MCF 10A (cell line): ENCODE measurements around the gene MN1. TPM values are rescaled to one million over a fixed set of nuclear protein-coding genes. Genes with fewer than 3 reads are reported as not detected.

Experiments
- BruUV-seq: library from RNA; stranded (reverse); fragments of 400-500 nt; replicated peaks from 2 replicates; lab custom pipeline; 2021; lab: Mats Ljungman, UMichigan
- CTCF ChIA-PET: fragments of 300-600 bp; sonication (Branson Sonifier 250); formaldehyde crosslinking; extraction: SDS; loops from one replicate; lab custom pipeline; 2021; ENCODE audit warnings: antibody characterized with exemption, inconsistent platforms; lab: Yijun Ruan, JAX
- POLR2A ChIA-PET: fragments of 300-600, 350-650 bp; sonication (Branson Sonifier 250); formaldehyde crosslinking; extraction: SDS; loops from one replicate; lab custom pipeline; 2020; ENCODE audit warnings: antibody characterized with exemption, inconsistent platforms; lab: Yijun Ruan, JAX
- DNase-seq: peaks from one replicate; pipeline ENCODE4 v3.0.0-alpha.2; 2018; ENCODE audit not compliant: unreplicated experiment
- H3K27ac Mint-ChIP-seq: one replicate; pipeline ENCODE4 v1.8.0; 2022; ENCODE audit warnings: mild to moderate bottlenecking, low read depth, mixed read lengths; ENCODE audit not compliant: unreplicated experiment
- H3K27me3 Mint-ChIP-seq: one replicate; pipeline ENCODE4 v1.8.0; 2022; ENCODE audit warnings: mixed read lengths; ENCODE audit not compliant: insufficient read depth, unreplicated experiment
- H3K36me3 Mint-ChIP-seq: one replicate; pipeline ENCODE4 v1.8.0; 2022; ENCODE audit warnings: mild to moderate bottlenecking, moderate library complexity, mixed read lengths; ENCODE audit not compliant: insufficient read depth, unreplicated experiment
- H3K4me1 Mint-ChIP-seq: one replicate; pipeline ENCODE4 v1.8.0; 2022; ENCODE audit warnings: mixed read lengths; ENCODE audit not compliant: insufficient read depth, unreplicated experiment
- H3K4me3 Mint-ChIP-seq: one replicate; pipeline ENCODE4 v1.8.0; 2022; ENCODE audit warnings: mild to moderate bottlenecking, moderate library complexity, mixed read lengths; ENCODE audit not compliant: unreplicated experiment
- H3K9me3 Mint-ChIP-seq: one replicate; pipeline ENCODE4 v1.8.0; 2022; ENCODE audit warnings: mixed read lengths; ENCODE audit not compliant: unreplicated experiment
- intact Hi-C: fragments of 100-400 bp; cut with micrococcal nuclease; formaldehyde crosslinking; loops from 2 replicates; pipeline ENCODE4 v1.14.1; 2022
- total RNA-seq: library from RNA; stranded (reverse); gene quantifications from 2 replicates; pipeline ENCODE4 v1.2.3, GENCODE V29; 2022
- TF ChIP-seq, protein P1 (sequence below): fragments of 200-600 bp; IDR thresholded peaks from one replicate; pipeline ENCODE4 v1.8.0; 2022; ENCODE audit warnings: antibody characterized with exemption, mild to moderate bottlenecking; ENCODE audit not compliant: unreplicated experiment

Gene MN1
- total RNA-seq, 1 experiment from 2014 or later: 3.9 TPM

DNA sequence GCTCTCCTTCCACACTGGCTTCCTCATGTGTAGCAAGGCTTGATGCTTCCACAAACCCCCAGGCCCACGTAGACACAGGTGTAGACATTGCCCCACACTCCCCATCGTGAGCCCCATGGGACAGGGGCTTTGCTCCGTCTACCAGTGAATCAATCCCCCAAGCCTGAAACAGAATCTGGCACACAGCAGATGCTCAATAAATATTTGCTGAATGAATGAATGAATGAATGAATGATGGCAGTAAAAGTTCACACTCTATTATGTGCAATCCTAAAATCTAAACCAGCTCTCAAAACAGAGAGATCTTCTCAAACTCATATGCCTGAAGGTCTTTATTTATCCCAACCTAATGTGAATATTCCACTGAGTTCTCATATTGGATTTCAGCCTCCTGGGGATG is 69.9 kb downstream of the MN1 start:
- peaks cover 2% of the 10 kb centered on the region for H3K9me3 Mint-ChIP-seq
- CTCF ChIA-PET: interaction anchor here (0.6 kb wide), 1 partner anchor 1026 kb away, joined by 3 read pairs; no protein-coding TSS in a partner anchor
- DNase-seq: no peak
- TF ChIP-seq, protein P1, sequence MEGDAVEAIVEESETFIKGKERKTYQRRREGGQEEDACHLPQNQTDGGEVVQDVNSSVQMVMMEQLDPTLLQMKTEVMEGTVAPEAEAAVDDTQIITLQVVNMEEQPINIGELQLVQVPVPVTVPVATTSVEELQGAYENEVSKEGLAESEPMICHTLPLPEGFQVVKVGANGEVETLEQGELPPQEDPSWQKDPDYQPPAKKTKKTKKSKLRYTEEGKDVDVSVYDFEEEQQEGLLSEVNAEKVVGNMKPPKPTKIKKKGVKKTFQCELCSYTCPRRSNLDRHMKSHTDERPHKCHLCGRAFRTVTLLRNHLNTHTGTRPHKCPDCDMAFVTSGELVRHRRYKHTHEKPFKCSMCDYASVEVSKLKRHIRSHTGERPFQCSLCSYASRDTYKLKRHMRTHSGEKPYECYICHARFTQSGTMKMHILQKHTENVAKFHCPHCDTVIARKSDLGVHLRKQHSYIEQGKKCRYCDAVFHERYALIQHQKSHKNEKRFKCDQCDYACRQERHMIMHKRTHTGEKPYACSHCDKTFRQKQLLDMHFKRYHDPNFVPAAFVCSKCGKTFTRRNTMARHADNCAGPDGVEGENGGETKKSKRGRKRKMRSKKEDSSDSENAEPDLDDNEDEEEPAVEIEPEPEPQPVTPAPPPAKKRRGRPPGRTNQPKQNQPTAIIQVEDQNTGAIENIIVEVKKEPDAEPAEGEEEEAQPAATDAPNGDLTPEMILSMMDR: no peak
- H3K4me3 Mint-ChIP-seq: no peak overlapping the region
- no peaks in the 10 kb centered on the region for H3K36me3 Mint-ChIP-seq
- no TSS peak for BruUV-seq
- peaks cover 15% of the 10 kb centered on the region for H3K4me1 Mint-ChIP-seq
- H3K27me3 Mint-ChIP-seq: no peaks in the 10 kb centered on the region
- POLR2A ChIA-PET: no interaction called here
- no peak overlapping the region for H3K27ac Mint-ChIP-seq
- intact Hi-C loops: no loop called here

DNA sequence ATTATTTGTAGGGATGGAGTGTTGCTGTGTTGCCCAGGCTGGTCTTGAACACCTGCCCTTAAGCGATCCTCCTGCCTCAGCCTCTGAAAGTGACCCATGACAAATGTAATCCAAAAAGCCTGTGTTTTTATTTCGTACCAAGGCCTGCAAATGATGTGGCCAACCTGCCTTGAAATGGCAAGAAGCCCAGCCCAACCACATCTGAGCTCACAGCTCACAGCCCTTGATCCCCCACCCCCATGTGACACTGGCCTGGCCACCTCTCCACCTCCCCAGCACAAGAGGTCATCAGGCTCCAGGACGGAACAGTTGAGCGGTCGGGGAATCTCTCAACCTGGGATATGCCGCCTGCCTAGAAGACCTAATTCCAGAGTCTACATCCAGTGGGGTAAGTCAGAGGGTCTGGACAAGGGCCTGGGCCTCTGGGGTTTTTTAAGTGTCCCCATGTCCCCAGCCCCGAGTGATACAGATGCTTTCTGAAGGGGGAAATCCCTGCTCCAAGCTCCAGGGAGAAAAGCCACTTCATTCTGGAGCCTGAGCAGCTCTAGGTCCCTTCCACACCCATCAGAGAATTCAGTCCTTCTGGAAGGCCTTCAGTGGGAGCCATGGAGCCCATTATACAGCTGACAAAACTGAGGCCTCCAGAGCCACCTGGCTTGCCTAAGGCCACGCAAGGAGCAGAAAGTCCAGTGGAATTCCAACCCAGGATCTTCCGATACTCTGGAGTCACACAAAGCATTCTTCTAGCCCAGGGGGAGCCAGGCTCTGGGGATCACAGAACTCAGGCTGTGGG is 70.7 kb downstream of the MN1 start:
- no peak overlapping the region for H3K27ac Mint-ChIP-seq
- no peak for DNase-seq
- CTCF ChIA-PET: interaction anchor here (0.6 kb wide), 1 partner anchor 1026 kb away, joined by 3 read pairs; no protein-coding TSS in a partner anchor
- peaks cover 15% of the 10 kb centered on the region for H3K4me1 Mint-ChIP-seq
- POLR2A ChIA-PET: interaction anchor here (0.6 kb wide), 1 partner anchor 93 kb away, joined by 3 read pairs; no protein-coding TSS in a partner anchor
- intact Hi-C loops: no loop called here
- no TSS peak for BruUV-seq
- no peaks in the 10 kb centered on the region for H3K36me3 Mint-ChIP-seq
- H3K27me3 Mint-ChIP-seq: no peaks in the 10 kb centered on the region
- TF ChIP-seq, protein P1: no peak
- no peaks in the 10 kb centered on the region for H3K9me3 Mint-ChIP-seq
- no peak overlapping the region for H3K4me3 Mint-ChIP-seq

DNA sequence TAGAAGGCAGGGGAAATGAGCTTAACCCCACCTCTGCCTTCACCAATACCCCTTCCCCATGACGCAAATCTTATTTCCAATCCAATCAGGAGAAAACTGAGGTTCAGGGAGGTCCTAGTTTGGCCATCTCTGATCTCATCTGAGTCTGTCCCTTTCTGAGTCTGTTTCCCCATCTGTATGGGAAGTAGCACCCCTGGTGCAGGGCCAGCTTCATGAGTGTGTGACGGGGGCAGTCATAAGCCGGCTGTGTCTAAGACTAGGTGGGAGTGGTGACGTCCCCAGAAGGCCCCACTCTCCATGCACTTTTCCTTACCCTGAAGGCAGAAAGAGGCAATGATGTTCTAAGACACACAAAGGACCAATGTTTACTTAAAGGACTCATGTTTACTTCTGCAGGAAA is 72.3 kb downstream of the MN1 start:
- no peaks in the 10 kb centered on the region for H3K9me3 Mint-ChIP-seq
- no peak overlapping the region for H3K27ac Mint-ChIP-seq
- H3K36me3 Mint-ChIP-seq: no peaks in the 10 kb centered on the region
- intact Hi-C loops: loop anchor here (10.0 kb wide), 1 partner anchor 136 kb away; no protein-coding TSS in a partner anchor
- H3K4me1 Mint-ChIP-seq: peaks cover 15% of the 10 kb centered on the region
- POLR2A ChIA-PET: no interaction called here
- no peaks in the 10 kb centered on the region for H3K27me3 Mint-ChIP-seq
- no TSS peak for BruUV-seq
- CTCF ChIA-PET: interaction anchor here (0.8 kb wide), 1 partner anchor 89 kb away, joined by 3 read pairs; no protein-coding TSS in a partner anchor
- no peak overlapping the region for H3K4me3 Mint-ChIP-seq
- DNase-seq: no peak
- TF ChIP-seq, protein P1: no peak

DNA sequence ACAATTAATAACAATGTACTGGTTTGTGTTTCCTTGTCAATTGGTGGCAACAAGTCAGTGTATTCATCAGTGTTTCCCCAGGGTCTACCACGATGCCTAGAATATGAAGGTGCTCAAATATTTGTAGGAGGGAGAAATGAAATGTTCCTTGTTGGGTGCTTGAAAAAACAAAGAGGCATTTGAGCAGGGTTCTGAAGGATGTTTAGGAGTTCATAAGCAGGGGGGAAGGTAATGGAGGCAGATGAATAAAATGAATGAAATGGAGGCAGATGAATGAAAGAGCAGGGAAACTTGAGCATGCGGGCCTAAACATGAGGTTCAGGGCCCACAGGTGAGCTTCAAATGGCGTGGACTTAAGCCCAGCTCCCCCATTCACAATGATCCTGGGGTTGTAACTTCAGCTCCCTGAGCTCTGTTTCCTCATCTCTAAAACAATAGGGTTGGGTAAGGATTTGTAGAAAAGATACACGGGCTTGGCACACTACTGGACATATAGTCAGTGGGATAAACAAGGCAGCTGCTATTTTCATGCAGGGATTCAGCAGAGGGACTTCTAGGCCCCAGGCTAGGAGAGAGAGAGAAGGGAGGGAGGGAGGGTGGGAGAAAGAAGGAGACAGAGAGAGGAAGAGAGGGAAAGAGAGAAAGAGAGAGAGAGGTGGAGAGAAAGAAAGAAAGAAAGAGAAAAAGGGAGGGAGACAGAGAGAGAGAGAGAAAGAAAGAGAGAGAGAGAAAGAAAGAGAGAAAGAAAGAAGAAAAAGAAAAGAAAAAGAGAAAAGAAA is 73.7 kb downstream of the MN1 start:
- no peak for DNase-seq
- Mint-ChIP-seq H3K27ac (peak overlapping the region; percentile 24), H3K9me3 (no peaks in the 10 kb centered on the region), H3K36me3 (no peaks in the 10 kb centered on the region), H3K4me3 (no peak overlapping the region), H3K4me1 (peaks cover 20% of the 10 kb centered on the region), H3K27me3 (no peaks in the 10 kb centered on the region)
- POLR2A ChIA-PET: no interaction called here
- TF ChIP-seq, protein P1: no peak
- intact Hi-C loops: loop anchor here (10.0 kb wide), 1 partner anchor 137 kb away; no protein-coding TSS in a partner anchor
- CTCF ChIA-PET: no interaction called here
- no TSS peak for BruUV-seq
